HFFc6 (cell line): Measurements from ENCODE around the gene RPS10. TPM values are rescaled to one million over a fixed set of nuclear protein-coding genes. Genes with fewer than 3 reads are reported as not detected.
"Not testable (repeated sequence)": the region's sequence is repeated elsewhere in the genome, so short reads cannot be mapped to it uniquely, and the experiment has no call there.

Experiments used
- DNase-seq: peaks from one replicate; pipeline ENCODE4 v3.0.0-alpha.2; 2018
- H3K27ac Mint-ChIP-seq: 2 replicates; pipeline ENCODE4 v1.8.0; 2020; ENCODE audit warnings: mild to moderate bottlenecking, mixed read lengths
- H3K27me3 Mint-ChIP-seq: 2 replicates; pipeline ENCODE4 v1.8.0; 2021; ENCODE audit warnings: mild to moderate bottlenecking, moderate library complexity, mixed read lengths; ENCODE audit not compliant: insufficient read depth
- H3K36me3 Mint-ChIP-seq: 2 replicates; pipeline ENCODE4 v1.8.0; 2021; ENCODE audit warnings: low read depth, mixed read lengths
- H3K4me1 Mint-ChIP-seq: 2 replicates; pipeline ENCODE4 v1.8.0; 2020; ENCODE audit warnings: low read depth, mixed read lengths
- H3K4me3 Mint-ChIP-seq: 2 replicates; pipeline ENCODE4 v1.8.0; 2020; ENCODE audit warnings: mild to moderate bottlenecking, moderate library complexity, mixed read lengths
- H3K9me3 Mint-ChIP-seq: 2 replicates; pipeline ENCODE4 v1.8.0; 2020; ENCODE audit warnings: mild to moderate bottlenecking, mixed read lengths
- CTCF ChIP-seq: fragments of 200-600 bp; sonication (generic); IDR thresholded peaks from 2 replicates; pipeline ENCODE4 v1.5.0; 2021; ENCODE audit warnings: antibody characterized with exemption, mild to moderate bottlenecking
- total RNA-seq, 6 experiments: library from RNA; stranded (reverse); fragmentation: NEBNext Ultra II Directional; extraction: Animal tissue kit (Norgen Biotek cat#: 25700); gene quantifications; 2 replicates in 1 of 6; 3 replicates in 5 of 6; pipeline ENCODE4 v1.2.3, GENCODE V29; 2021

Gene RPS10
- total RNA-seq, 6 experiments from 2014 or later = 1,585 to 1,769 (median 1,649) TPM

GRCh38 chr6:34373511-34373910 lies 52.4 kb downstream of the RPS10 start:
- Mint-ChIP-seq H3K27ac (no peak overlapping the region), H3K4me1 (peaks cover 8% of the 10 kb centered on the region), H3K9me3 (no peaks in the 10 kb centered on the region), H3K36me3 (no peaks in the 10 kb centered on the region), H3K27me3 (no peaks in the 10 kb centered on the region; the same call in 1 of the 2 replicates), H3K4me3 (no peak overlapping the region)
- no peak for TF ChIP-seq CTCF
- DNase-seq = no peak

GRCh38 chr6:34371865-34372264 lies 54.0 kb downstream of the RPS10 start:
- H3K4me1 Mint-ChIP-seq, H3K36me3 Mint-ChIP-seq, DNase-seq, H3K27ac Mint-ChIP-seq, H3K4me3 Mint-ChIP-seq, H3K9me3 Mint-ChIP-seq, H3K27me3 Mint-ChIP-seq: not testable (repeated sequence)

- H3K9me3 Mint-ChIP-seq = no peaks in the 10 kb centered on the region
- no peak overlapping the region for H3K27ac Mint-ChIP-seq
- H3K4me3 Mint-ChIP-seq = no peak overlapping the region
These were observed 55.5 kb downstream of the RPS10 start for GRCh38 chr6:34370361-34370760.

GRCh38 chr6:34369385-34369784 lies 56.5 kb downstream of the RPS10 start:
- Mint-ChIP-seq H3K4me1 (peaks cover 13% of the 10 kb centered on the region), H3K27ac (no peak overlapping the region), H3K27me3 (no peaks in the 10 kb centered on the region; the same call in 1 of the 2 replicates), H3K36me3 (no peaks in the 10 kb centered on the region), H3K4me3 (no peak overlapping the region), H3K9me3 (no peaks in the 10 kb centered on the region)
- TF ChIP-seq CTCF = no peak
- no peak for DNase-seq

More at GRCh38 chr6:34370361-34370760, 55.5 kb downstream of the RPS10 start:
- no peaks in the 10 kb centered on the region; the same call in 1 of the 2 replicates for H3K27me3 Mint-ChIP-seq
- DNase-seq = no peak
- no peaks in the 10 kb centered on the region for H3K36me3 Mint-ChIP-seq
- no peak for TF ChIP-seq CTCF
- H3K4me1 Mint-ChIP-seq = peaks cover 12% of the 10 kb centered on the region

Other genes with a start within 250 kb of the RPS10 start
- 1,000 to 10,000 TPM in 4 of 6 experiments, 100 to 1,000 TPM in 2; 687 to 1,047 (median 1,018) TPM for gene HMGA1, start 189.2 kb downstream of the RPS10 start, total RNA-seq
- gene SMIM29, start 177.1 kb downstream of the RPS10 start, total RNA-seq = 10 to 100 TPM; 35.0 to 44.8 (median 36.9) TPM
- gene NUDT3, start 33.4 kb downstream of the RPS10 start, total RNA-seq = 10 to 100 TPM; 11.3 to 18.9 (median 16.6) TPM
- not detected for gene PACSIN1, start 40.0 kb upstream of the RPS10 start, total RNA-seq
- gene SPDEF, start 130.3 kb upstream of the RPS10 start, total RNA-seq = not detected